ENCODE results near the gene MAP3K4.

The MAP3K4 gene

GRCh38 chr6:160991406-160992060, at the start of gene MAP3K4:
Gene MAP3K4, plus strand, starts transcription at chr6:160991769. Its CDS starts 163 bp downstream, at chr6:160991932.
- DNase-seq: no peak

GRCh38 chr6:160943997-160944396, 47.6 kb upstream of the MAP3K4 start:
- no peak for DNase-seq

- DNase-seq: no peak
Measured at GRCh38 chr6:160945516-160946177, 45.9 kb upstream of the MAP3K4 start.

- no peak for DNase-seq
Measured at GRCh38 chr6:160949531-160949930, 42.0 kb upstream of the MAP3K4 start.

GRCh38 chr6:160950507-160950906, 41.1 kb upstream of the MAP3K4 start:
- DNase-seq: no peak

- no peak for DNase-seq
Measured at GRCh38 chr6:160951187-160952030, 40.2 kb upstream of the MAP3K4 start.

- no peak for DNase-seq
Measured at GRCh38 chr6:160952633-160953281, 38.8 kb upstream of the MAP3K4 start.

- no peak for DNase-seq
Measured at GRCh38 chr6:160955508-160956295, 35.9 kb upstream of the MAP3K4 start.

GRCh38 chr6:160956300-160957035, 35.1 kb upstream of the MAP3K4 start:
- no peak for DNase-seq

- no peak for DNase-seq
Measured at GRCh38 chr6:160959726-160960435, 31.7 kb upstream of the MAP3K4 start.

- no peak for DNase-seq
Measured at GRCh38 chr6:160960839-160961238, 30.7 kb upstream of the MAP3K4 start.

GRCh38 chr6:160962835-160963623, 28.5 kb upstream of the MAP3K4 start:
- DNase-seq: no peak

GRCh38 chr6:160963651-160964050, 27.9 kb upstream of the MAP3K4 start:
- DNase-seq: no peak

GRCh38 chr6:160965893-160966292, 25.7 kb upstream of the MAP3K4 start:
- no peak for DNase-seq

GRCh38 chr6:160966493-160967229, 24.9 kb upstream of the MAP3K4 start:
- DNase-seq: no peak

- no peak for DNase-seq
Measured at GRCh38 chr6:160967351-160967750, 24.2 kb upstream of the MAP3K4 start.

GRCh38 chr6:160967833-160968232, 23.7 kb upstream of the MAP3K4 start:
- DNase-seq: no peak

GRCh38 chr6:160971171-160971570, 20.4 kb upstream of the MAP3K4 start:
- no peak for DNase-seq

- peak; percentile 59 for DNase-seq
Measured at GRCh38 chr6:160972111-160972510, 19.5 kb upstream of the MAP3K4 start.

Measured in amniotic stem cell (primary cell).